ENCODE results near the gene CDH5. TPM values are rescaled to one million over a fixed set of nuclear protein-coding genes. Genes with fewer than 3 reads are reported as not detected.

The CDH5 gene
- total and polyA plus RNA-seq, 10 donors, result 6.7 to 62.7 (median 40.2) TPM

DNA sequence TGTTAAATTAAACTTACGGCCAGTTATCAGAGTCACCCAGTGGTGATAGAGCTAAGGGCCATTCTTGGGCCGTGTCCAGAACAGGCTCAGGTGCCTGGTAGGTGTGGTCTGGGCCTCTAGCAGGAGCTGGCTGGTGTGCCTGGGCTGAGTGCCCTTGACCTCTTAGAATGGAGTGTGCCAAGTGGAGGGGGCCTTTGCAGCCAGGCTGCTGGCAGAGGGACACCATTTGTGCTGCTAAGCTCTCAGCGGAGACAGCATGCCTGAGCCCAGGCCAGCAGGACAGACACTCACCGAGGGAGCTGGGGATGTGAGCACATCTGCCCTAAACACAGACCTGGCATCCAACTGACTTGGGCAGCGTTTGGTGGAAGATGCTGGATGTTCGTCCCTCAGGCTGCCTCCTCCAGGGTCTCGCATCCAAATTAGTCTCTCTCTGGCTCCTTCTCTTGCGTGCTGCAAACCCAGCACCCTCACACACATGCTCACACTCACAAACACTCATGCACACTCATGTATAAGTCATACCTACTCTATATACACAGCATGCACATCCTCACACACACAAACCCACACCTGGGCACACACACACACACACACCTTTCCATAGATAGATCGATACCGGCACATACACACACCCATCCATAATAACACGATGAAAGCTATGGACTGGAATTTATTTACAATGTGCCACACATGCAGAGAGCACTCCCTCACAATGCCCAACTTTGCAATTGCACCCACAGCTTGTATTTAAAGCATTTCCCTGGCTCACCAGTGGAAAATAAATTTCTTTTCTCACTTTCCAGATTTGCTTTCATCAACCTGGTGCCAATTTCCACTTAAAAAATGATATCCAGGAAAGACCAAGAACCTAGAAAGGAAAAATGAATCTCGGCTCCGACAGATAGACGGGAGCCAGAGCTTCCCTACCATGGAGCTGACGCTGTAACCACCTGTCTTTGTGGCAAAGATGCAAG lies 33.6 kb upstream of the CDH5 start:
- Histone ChIP-seq H3K4me3 (no peak overlapping the region), H3K9me3 (peaks cover 0 to 10% (median 0%) of the 10 kb centered on the region in 8 donors), H3K4me1 (no peaks in the 10 kb centered on the region), H3K36me3 (no peaks in the 10 kb centered on the region), H3K27ac (no peak overlapping the region), H3K27me3 (replicated peaks in 1 of 7) (peaks cover 0 to 24% (median 0%) of the 10 kb centered on the region in 7 donors)
- TF ChIP-seq POLR2AphosphoS5 (IDR thresholded peaks at IDR 0.05), result no peak
- TF ChIP-seq, protein P1, sequence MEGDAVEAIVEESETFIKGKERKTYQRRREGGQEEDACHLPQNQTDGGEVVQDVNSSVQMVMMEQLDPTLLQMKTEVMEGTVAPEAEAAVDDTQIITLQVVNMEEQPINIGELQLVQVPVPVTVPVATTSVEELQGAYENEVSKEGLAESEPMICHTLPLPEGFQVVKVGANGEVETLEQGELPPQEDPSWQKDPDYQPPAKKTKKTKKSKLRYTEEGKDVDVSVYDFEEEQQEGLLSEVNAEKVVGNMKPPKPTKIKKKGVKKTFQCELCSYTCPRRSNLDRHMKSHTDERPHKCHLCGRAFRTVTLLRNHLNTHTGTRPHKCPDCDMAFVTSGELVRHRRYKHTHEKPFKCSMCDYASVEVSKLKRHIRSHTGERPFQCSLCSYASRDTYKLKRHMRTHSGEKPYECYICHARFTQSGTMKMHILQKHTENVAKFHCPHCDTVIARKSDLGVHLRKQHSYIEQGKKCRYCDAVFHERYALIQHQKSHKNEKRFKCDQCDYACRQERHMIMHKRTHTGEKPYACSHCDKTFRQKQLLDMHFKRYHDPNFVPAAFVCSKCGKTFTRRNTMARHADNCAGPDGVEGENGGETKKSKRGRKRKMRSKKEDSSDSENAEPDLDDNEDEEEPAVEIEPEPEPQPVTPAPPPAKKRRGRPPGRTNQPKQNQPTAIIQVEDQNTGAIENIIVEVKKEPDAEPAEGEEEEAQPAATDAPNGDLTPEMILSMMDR (IDR thresholded peaks at IDR 0.05 in 8 of 11, conservative IDR thresholded peaks at IDR 0.05 in 3 of 11), result no peak
- 87 to 93% (median 90%) methylated on average over 13 to 15 of the region's 15 CpGs for WGBS, 5 donors
- peak; percentile 39 for DNase-seq
- intact Hi-C loops (cut with DNase I; ENCODE audit: low total_unique reads), result no loop called here

DNA sequence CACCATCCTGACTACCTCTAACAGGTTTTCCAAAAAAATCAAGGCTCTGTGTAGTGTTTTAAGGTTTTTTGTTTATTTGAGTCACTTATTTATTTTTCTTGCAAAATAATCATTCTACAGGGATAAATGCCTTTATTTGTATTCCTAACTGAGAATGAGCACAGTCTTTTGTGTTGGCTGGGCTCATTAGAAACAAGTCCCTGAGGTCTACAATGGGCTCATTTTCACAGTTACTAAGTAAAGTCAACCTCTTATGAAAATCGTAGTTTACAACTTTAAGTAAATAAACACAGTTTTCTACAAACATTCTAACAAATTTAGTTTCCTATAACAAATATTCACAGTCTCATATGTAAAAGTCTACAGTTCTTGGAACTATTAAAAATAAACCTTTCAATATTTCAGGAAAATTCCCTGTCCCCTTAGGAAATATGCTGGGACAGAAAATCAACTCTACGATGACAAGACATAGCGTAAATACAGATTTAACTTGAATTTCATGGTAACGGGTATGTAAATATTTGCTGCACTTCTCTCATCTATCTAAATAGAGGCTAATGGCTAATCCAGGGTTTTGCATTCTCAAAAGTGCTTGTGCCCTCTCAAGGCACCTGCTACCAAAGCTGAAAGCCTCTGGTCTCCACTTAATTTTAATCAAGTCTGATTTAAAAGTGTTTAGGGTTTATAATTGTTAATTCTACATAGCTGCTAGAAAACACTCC lies 31.5 kb upstream of the CDH5 start:
- intact Hi-C loops (cut with DNase I; ENCODE audit: low total_unique reads), result no loop called here

DNA sequence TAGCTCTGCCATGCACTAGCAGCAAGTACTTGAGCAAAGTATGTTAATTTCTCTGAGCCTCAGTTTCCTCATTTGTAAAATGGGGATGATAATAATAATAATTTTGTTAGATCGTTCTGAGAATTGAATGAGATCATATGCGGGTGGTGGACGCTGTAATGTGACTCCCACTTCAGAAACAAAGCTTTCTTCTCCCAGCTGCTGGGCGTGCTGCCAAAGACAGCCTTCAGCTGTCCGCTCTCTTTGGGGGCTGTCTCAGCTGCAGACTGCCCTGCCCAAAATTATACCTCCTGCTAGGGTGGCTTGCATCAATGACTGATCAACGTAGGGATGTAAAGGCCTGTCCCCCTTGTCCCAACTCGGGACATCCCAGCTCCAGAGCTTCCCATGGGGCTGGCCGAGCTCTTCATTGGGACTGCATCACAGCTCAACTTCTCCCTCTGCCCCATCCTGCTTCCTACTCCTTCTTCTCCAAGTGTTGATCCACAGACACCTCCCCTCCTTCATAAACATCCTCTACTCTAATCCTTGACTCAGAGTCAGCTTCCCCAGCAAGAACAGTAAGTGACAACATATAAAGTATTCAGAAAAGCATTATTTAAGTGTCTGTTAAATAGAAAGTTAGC lies 30.7 kb upstream of the CDH5 start:
- 50 to 69% (median 60%) methylated on average over 8 of the region's 8 CpGs for WGBS, 5 donors

More for the DNA sequence above, 31.5 kb upstream of the CDH5 start:
- H3K4me3 ChIP-seq, result no peak overlapping the region
- peaks cover 0 to 10% (median 0%) of the 10 kb centered on the region in 8 donors for H3K9me3 ChIP-seq
- H3K36me3 ChIP-seq, result no peaks in the 10 kb centered on the region
- no peaks in the 10 kb centered on the region for H3K4me1 ChIP-seq
- TF ChIP-seq, protein P1 (IDR thresholded peaks at IDR 0.05 in 8 of 11, conservative IDR thresholded peaks at IDR 0.05 in 3 of 11), result no peak
- TF ChIP-seq POLR2A (IDR thresholded peaks at IDR 0.05) (no peak), POLR2AphosphoS5 (IDR thresholded peaks at IDR 0.05) (no peak)
- no peak for DNase-seq
- H3K27ac ChIP-seq, result no peak overlapping the region
- whole genome bisulfite sequencing, 5 donors, result 83 to 90% (median 89%) methylated on average over 4 of the region's 4 CpGs
- H3K27me3 ChIP-seq (replicated peaks in 1 of 7), result peaks cover 0 to 25% (median 0%) of the 10 kb centered on the region in 7 donors

More for the DNA sequence above, 30.7 kb upstream of the CDH5 start:
- Histone ChIP-seq H3K4me3 (no peak overlapping the region), H3K27me3 (replicated peaks in 1 of 7) (peaks cover 0 to 25% (median 0%) of the 10 kb centered on the region in 7 donors), H3K27ac (no peak overlapping the region), H3K36me3 (no peaks in the 10 kb centered on the region), H3K4me1 (no peaks in the 10 kb centered on the region), H3K9me3 (peaks cover 0 to 10% (median 0%) of the 10 kb centered on the region in 8 donors)
- DNase-seq, result peak; percentile 57
- intact Hi-C loops (cut with DNase I; ENCODE audit: low total_unique reads), result no loop called here
- TF ChIP-seq, protein P1 (IDR thresholded peaks at IDR 0.05 in 8 of 11, conservative IDR thresholded peaks at IDR 0.05 in 3 of 11), result no peak
- TF ChIP-seq POLR2A (IDR thresholded peaks at IDR 0.05) (no peak), POLR2AphosphoS5 (IDR thresholded peaks at IDR 0.05) (no peak)
